GM12875 (cell line): ENCODE measurements around the gene NACA.
A peak's percentile ranks its signal among the peaks of the same experiment; 100 is the strongest.

ENCODE experiments used
- H3K4me3 ChIP-seq: one replicate; pipeline ENCODE4 v1.5.1; 2011; ENCODE audit warnings: low read depth, low read length, control low read depth
- CTCF ChIP-seq: IDR thresholded peaks from 2 replicates; pipeline ENCODE4 v1.5.1; 2011; ENCODE audit warnings: low read depth, mild to moderate bottlenecking, control low read depth, inconsistent platforms, low read length, moderate library complexity, borderline replicate concordance; ENCODE audit not compliant: insufficient read depth

NACA gene

DNA sequence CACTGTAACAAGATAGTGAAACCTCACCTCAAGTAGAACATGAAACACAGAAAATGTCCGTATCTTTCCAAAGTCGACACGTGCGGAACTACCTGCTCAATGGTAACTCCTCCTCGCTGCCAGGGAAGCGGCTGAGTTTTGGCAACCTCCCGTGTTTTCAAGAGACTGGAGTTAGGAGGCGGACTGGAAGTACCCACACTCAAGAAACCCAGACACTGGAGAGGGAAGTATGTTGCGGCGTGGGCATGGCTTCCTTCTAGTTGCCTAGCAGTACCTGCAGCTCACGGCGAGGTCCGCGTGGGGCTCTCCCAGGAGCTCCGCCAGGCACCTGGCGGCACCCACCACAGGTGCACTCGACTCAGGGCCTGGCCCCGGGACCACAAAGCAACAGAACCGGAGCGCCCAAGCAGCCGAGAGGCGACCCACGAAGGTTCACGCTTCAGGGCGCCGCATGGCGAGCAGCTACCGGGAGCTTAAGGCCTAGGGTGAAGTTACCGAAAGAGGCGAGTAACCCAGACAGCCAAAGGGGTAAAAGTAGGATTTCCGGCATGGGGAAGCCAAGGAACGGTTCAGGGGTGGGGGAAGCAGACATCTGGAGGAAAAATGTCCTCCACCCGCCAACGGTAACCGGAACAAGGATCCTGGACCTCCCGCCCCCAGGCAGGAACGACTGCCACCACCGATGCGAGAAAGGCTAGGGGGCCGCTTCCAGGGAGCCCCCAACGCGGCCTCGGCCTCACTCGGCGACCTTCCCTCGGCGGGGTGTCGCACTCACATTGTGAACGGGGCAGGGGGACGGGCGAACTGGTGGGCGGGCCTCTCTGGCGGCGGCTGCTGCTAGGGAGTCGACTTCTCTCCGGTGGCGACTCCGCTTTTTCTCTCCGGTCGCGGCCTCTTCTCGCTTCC is 37.6 kb downstream of the NACA start:
- H3K4me3 ChIP-seq: peak overlapping the region; percentile 74
- TF ChIP-seq CTCF: 0 out of 2 replicates have a peak, but pooled peaks have one; percentile 4

DNA sequence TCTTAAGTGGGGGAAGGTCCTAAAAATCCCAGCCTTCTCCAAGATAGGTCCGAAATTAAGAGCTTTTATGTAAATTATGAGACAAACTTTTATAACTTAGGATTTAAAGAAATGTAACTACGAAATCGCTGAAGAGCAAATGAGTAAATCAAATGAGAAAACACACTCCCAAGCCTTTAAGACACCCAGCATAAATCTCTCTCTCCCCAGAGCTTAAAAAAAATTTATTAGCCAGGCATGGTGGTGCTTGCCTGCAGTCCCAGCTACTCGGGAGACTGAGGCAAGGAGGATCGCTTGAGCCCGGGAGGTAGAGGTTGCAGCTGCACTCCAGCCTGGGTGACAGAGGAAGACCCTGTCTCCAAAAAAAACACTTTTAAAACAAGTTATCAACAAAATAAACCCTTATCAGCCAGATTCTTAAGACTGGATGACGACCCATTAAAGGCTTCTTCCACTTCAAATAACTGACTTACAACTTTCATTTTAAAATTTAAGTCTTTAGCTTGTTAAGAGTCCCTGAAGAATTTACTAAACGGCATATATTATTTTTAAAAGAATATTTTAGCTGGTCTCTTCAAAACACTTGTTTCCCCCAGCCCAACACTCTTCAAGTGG is 40.2 kb downstream of the NACA start:
- TF ChIP-seq CTCF: no peak
- peak overlapping the region; percentile 41 for H3K4me3 ChIP-seq

DNA sequence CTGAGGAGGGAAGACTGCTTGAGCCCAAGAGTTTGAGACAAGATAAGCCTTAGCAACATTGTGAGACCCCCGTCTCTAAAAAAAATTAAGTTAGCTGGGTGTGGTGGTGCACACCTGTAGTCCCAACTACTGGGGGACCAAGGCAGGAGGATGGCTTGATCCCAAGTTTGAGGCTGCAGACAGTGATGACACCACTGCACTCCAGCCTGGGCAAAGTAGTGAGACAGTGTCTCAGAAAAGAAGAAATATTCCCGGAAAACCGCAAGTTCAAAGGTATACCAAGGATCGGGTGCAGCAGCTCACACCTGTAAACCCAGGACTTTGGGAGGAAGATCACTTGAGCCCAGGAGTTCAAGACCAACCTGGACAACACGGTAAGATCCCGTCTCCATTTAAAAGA is 42.8 kb downstream of the NACA start:
- TF ChIP-seq CTCF: no peak
- no peak overlapping the region for H3K4me3 ChIP-seq

DNA sequence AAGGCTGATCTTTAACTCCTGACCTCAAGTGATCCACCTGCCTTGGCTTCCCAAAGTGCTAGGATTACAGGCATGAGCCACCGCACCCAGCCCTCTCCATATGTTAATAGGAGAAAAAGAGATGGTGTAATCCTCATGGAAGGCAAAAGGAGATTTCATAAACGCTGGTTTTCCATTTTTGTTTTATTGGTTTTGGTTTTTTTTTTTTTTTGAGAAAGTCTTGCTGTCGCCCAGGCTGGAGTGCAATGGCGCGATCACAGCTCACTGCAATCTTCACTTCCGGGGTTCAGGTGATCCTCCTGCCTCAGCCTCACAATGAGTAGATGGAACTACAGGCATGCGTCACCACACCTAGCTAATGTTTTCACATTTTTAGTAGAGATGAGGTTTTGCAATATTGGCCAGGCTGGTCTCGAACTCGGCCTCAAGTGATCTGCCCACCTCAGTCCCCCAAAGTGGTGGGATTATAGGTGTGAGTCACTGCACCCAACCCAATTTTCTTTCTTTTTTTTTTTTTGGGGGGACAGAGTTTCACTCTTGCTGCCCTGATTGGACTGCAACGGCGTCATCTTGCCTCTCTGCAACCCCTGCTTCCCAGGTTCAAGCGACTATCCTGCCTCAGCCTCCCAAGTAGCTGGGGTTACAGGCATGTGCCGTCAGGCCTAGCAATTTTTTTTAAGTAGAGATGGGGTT is 45.1 kb downstream of the NACA start:
- H3K4me3 ChIP-seq: no peak overlapping the region
- TF ChIP-seq CTCF: no peak

- no peak for TF ChIP-seq CTCF
These were observed 46.2 kb downstream of the NACA start for GRCh38 chr12:56678852-56679251.

DNA sequence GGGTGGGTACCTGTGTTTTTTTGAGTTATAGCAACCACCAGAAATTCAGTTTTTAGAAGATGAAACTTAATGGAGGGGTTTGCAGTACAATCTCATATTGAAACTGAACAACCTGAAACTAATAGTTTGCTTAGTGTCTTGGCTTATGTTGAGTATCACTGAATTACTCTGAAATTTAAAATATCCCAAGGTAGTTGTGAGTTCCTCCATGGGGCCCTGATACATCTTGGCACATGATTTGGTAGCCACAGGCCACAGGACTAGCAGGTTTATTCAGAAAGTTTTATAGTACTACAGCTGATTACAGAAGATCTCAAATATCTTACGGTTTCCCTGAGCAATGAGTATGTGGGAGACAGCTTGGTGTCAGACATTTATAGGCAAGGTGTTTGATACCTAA is 47.4 kb downstream of the NACA start:
- H3K4me3 ChIP-seq: no peak overlapping the region
- no peak for TF ChIP-seq CTCF

More at GRCh38 chr12:56678852-56679251, 46.2 kb downstream of the NACA start:
- no peak overlapping the region for H3K4me3 ChIP-seq
